HG03558 (cell line): ENCODE data around the gene CRYL1.

Experiments
- ATAC-seq: cut with Tn5 transposase; IDR thresholded peaks from one replicate; pipeline ENCODE4 v1.9.1; 2021; ENCODE audit warnings: moderate number of reproducible peaks; ENCODE audit not compliant: unreplicated experiment; ENCODE audit errors: extremely low read depth

CRYL1 gene

GRCh38 chr13:20388184-20388583 lies 137.5 kb downstream of the CRYL1 start:
- ATAC-seq = no peak

GRCh38 chr13:20387441-20387971 lies 138.2 kb downstream of the CRYL1 start:
- no peak for ATAC-seq

GRCh38 chr13:20387006-20387405 lies 138.7 kb downstream of the CRYL1 start:
- ATAC-seq = no peak

- no peak for ATAC-seq
Observed at GRCh38 chr13:20383058-20383457, 142.6 kb downstream of the CRYL1 start.

- no peak for ATAC-seq
Observed at GRCh38 chr13:20381401-20381800, 144.3 kb downstream of the CRYL1 start.

- no peak for ATAC-seq
Observed at GRCh38 chr13:20378721-20379120, 146.9 kb downstream of the CRYL1 start.

- no peak for ATAC-seq
Observed at GRCh38 chr13:20377720-20378119, 147.9 kb downstream of the CRYL1 start.

- no peak for ATAC-seq
Observed at GRCh38 chr13:20375871-20376270, 149.8 kb downstream of the CRYL1 start.

- ATAC-seq = no peak
Observed at GRCh38 chr13:20373861-20374260, 151.8 kb downstream of the CRYL1 start.

GRCh38 chr13:20371825-20372224 lies 153.8 kb downstream of the CRYL1 start:
- ATAC-seq = no peak

GRCh38 chr13:20370815-20371421 lies 154.7 kb downstream of the CRYL1 start:
- ATAC-seq = no peak

GRCh38 chr13:20369886-20370361 lies 155.7 kb downstream of the CRYL1 start:
- no peak for ATAC-seq

- no peak for ATAC-seq
Observed at GRCh38 chr13:20366056-20366455, 159.6 kb downstream of the CRYL1 start.

- no peak for ATAC-seq
Observed at GRCh38 chr13:20363603-20364002, 162.1 kb downstream of the CRYL1 start.

- no peak for ATAC-seq
Observed at GRCh38 chr13:20363172-20363571, 162.5 kb downstream of the CRYL1 start.

GRCh38 chr13:20362484-20363041 lies 163.1 kb downstream of the CRYL1 start:
- ATAC-seq = no peak

GRCh38 chr13:20360835-20361412 lies 164.7 kb downstream of the CRYL1 start:
- ATAC-seq = no peak

GRCh38 chr13:20360041-20360491 lies 165.6 kb downstream of the CRYL1 start:
- no peak for ATAC-seq

- no peak for ATAC-seq
Observed at GRCh38 chr13:20359335-20359734, 166.3 kb downstream of the CRYL1 start.

GRCh38 chr13:20358022-20358421 lies 167.6 kb downstream of the CRYL1 start:
- no peak for ATAC-seq

GRCh38 chr13:20356444-20356843 lies 169.2 kb downstream of the CRYL1 start:
- no peak for ATAC-seq

- ATAC-seq = no peak
Observed at GRCh38 chr13:20354722-20355121, 170.9 kb downstream of the CRYL1 start.
